ENCODE results near the gene DUS4L. TPM values are rescaled to one million over a fixed set of nuclear protein-coding genes. Genes with fewer than 3 reads are reported as not detected.

DUS4L gene
- total and polyA plus RNA-seq, 2 donors (not counting 3 experiments of a cell fraction or from before 2014, with no cell fraction given), result 2.5 to 9.6 TPM

GRCh38 chr7:107592361-107593024, 28.7 kb downstream of the DUS4L start:
- no peaks in the 10 kb centered on the region for H4K20me1 ChIP-seq (replicated peaks; ENCODE audit: control insufficient read depth, extremely low read depth, insufficient read depth, low read length)
- no peak for FAIRE-seq
- TF ChIP-seq POLR2AphosphoS5 (IDR thresholded peaks at IDR 0.05; ENCODE audit: insufficient read depth, low read depth, low read length), result no peak
- no peak for TF ChIP-seq FOS (IDR thresholded peaks at IDR 0.05; ENCODE audit: borderline replicate concordance, insufficient read depth, low read length)
- TF ChIP-seq GATA2 (IDR thresholded peaks at IDR 0.05; ENCODE audit: insufficient read depth, insufficient read length, low read depth, low read length), result no peak
- TF ChIP-seq POLR2A (IDR thresholded peaks at IDR 0.05; ENCODE audit: low read depth, low read length), result no peak
- no peak for TF ChIP-seq EZH2 (IDR thresholded peaks at IDR 0.05; ENCODE audit: borderline replicate concordance, low read depth, low read length, severe bottlenecking)
- no peak for TF ChIP-seq MYC (IDR thresholded peaks at IDR 0.05; ENCODE audit: low read depth, low read length)
- no peak for TF ChIP-seq MAX (IDR thresholded peaks at IDR 0.05; ENCODE audit: insufficient read depth, insufficient read length)
- no peak for TF ChIP-seq JUN (IDR thresholded peaks at IDR 0.05; ENCODE audit: borderline replicate concordance, insufficient read depth, insufficient read length, low read depth)
- TF ChIP-seq, protein P1, sequence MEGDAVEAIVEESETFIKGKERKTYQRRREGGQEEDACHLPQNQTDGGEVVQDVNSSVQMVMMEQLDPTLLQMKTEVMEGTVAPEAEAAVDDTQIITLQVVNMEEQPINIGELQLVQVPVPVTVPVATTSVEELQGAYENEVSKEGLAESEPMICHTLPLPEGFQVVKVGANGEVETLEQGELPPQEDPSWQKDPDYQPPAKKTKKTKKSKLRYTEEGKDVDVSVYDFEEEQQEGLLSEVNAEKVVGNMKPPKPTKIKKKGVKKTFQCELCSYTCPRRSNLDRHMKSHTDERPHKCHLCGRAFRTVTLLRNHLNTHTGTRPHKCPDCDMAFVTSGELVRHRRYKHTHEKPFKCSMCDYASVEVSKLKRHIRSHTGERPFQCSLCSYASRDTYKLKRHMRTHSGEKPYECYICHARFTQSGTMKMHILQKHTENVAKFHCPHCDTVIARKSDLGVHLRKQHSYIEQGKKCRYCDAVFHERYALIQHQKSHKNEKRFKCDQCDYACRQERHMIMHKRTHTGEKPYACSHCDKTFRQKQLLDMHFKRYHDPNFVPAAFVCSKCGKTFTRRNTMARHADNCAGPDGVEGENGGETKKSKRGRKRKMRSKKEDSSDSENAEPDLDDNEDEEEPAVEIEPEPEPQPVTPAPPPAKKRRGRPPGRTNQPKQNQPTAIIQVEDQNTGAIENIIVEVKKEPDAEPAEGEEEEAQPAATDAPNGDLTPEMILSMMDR (IDR thresholded peaks at IDR 0.05; ENCODE audit: extremely low read depth in 1 of 2, insufficient read depth in 1 of 2, low read depth in 1 of 2, low read length in 2 of 2), result no peak
- no peak overlapping the region for H3K4me3 ChIP-seq (replicated peaks in 1 of 3; ENCODE audit: insufficient read depth in 1 of 3, low read depth in 1 of 3, low read length in 3 of 3)
- ChIA-PET POLR2A (no interaction called here), CTCF (interaction anchor here (1.1 to 1.7 kb wide), 4 partner anchors 9 to 133 kb away, joined by 3 to 6 read pairs (median 4); no protein-coding TSS in a partner anchor)
- no peaks in the 10 kb centered on the region for H3K9me1 ChIP-seq (replicated peaks; ENCODE audit: control insufficient read depth, extremely low read depth, insufficient read depth, low read length)
- H3K9me3 ChIP-seq (replicated peaks; ENCODE audit: control insufficient read depth, insufficient read depth, low read length), result no peaks in the 10 kb centered on the region
- H3K4me1 ChIP-seq (ENCODE audit: control insufficient read depth, extremely low read depth, insufficient read depth, low read length), result peaks cover 47% of the 10 kb centered on the region
- no TSS peak for BruUV-seq (replicated peaks)
- H3K27me3 ChIP-seq (ENCODE audit: control insufficient read depth in 2 of 2, insufficient read depth in 2 of 2, low read length in 2 of 2), result no peaks in the 10 kb centered on the region
- no peak overlapping the region for H2AFZ ChIP-seq (ENCODE audit: low read depth, low read length)
- DNase-seq (ENCODE audit: low read depth, low spot score), result no peak
- H3K4me2 ChIP-seq (ENCODE audit: insufficient read depth, low read length), result no peak overlapping the region
- dilution Hi-C loops (cut with MboI; ENCODE audit: extremely low pct_ligation_motif_present, low sequenced_read_pairs) (no loop called here), intact Hi-C loops (cut with micrococcal nuclease) (loop anchor here (10.0 kb wide), 1 partner anchor 128 kb away; no protein-coding TSS in a partner anchor)
- no peak overlapping the region for H3K9ac ChIP-seq (replicated peaks; ENCODE audit: extremely low read depth, insufficient read depth, low read length)
- peak overlapping the region; percentile 97 for H3K27ac ChIP-seq (ENCODE audit: insufficient read depth, low read depth, low read length)
- H3K36me3 ChIP-seq (ENCODE audit: control insufficient read depth in 2 of 2, extremely low read depth in 1 of 2, insufficient read depth in 2 of 2, low read length in 2 of 2), result peaks cover 2 to 3% of the 10 kb centered on the region in 2 experiments
- peaks cover 26% of the 10 kb centered on the region for H3K79me2 ChIP-seq (ENCODE audit: control insufficient read depth, insufficient read depth, low read length)

Data from endothelial cell of umbilical vein (primary cell).